ENCODE results near the gene PIK3IP1.

DNA sequence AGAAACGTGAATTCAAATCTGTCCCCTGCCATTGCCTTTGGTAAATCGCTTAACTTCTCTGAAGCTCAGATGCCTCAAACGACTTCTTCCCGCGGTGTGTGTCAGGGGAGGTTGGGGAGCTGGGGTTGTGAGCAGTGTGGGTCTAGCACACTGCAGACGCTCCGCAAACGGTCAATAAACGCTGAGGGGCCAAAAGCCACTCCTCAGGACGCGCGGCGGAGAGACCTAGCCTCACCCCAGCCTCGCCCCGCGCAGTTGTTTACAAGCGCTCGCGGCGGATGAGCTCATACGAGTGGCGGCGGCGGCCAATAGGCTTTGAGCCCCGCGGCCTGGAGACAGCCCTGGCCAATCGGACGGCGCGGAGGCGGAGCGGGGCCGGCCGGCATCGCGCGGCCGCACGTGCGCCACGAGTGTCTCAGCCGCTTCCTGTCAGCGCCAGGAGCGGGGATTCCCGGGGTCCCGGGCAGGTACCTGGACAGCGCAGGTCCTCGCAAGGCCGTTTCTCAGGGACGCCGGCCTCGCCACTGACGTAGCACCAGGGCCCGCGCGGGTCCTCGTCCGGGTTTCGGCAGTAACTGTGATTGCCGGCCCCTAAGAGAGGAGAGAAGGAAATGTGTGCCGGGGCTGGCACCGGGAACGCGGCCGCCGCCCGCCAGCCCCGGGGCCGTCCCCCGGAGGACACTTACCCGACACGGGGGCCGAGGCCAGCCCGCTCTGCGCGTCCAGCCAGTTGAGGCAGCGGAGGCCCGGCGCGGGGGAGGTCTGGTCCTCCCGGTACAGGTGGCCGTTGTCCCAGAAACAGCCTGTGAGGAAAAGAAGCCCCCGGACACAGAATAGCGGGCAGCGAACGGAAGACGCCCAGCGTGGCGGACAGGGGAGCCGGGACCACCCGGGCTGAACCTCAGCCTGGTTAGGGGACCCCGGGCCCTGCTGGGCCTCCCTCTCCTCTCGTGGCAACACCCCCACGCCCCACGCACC lies 1.5 kb downstream of the PIK3IP1 start:
- TF ChIP-seq, protein P1, sequence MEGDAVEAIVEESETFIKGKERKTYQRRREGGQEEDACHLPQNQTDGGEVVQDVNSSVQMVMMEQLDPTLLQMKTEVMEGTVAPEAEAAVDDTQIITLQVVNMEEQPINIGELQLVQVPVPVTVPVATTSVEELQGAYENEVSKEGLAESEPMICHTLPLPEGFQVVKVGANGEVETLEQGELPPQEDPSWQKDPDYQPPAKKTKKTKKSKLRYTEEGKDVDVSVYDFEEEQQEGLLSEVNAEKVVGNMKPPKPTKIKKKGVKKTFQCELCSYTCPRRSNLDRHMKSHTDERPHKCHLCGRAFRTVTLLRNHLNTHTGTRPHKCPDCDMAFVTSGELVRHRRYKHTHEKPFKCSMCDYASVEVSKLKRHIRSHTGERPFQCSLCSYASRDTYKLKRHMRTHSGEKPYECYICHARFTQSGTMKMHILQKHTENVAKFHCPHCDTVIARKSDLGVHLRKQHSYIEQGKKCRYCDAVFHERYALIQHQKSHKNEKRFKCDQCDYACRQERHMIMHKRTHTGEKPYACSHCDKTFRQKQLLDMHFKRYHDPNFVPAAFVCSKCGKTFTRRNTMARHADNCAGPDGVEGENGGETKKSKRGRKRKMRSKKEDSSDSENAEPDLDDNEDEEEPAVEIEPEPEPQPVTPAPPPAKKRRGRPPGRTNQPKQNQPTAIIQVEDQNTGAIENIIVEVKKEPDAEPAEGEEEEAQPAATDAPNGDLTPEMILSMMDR (IDR thresholded peaks at IDR 0.05; ENCODE audit: poor library complexity): no peak
- TF ChIP-seq EZH2phosphoT487 (IDR thresholded peaks at IDR 0.05; ENCODE audit: low read depth, severe bottlenecking, unreplicated experiment): no peak

All from hepatocyte (in vitro differentiated cells).